Retinal pigment epithelial cell (primary cell): Measurements from ENCODE around the gene UNC5B.

ENCODE experiments used
- DNase-seq: peaks from one replicate; pipeline ENCODE4 v3.0.0-alpha.2; 2010; ENCODE audit warnings: low read depth
- H3K4me3 ChIP-seq: 2 replicates; pipeline ENCODE4 v1.5.1; 2011; ENCODE audit warnings: mild to moderate bottlenecking, low read length, control low read depth, moderate library complexity
- CTCF ChIP-seq: conservative IDR thresholded peaks from 2 replicates; pipeline ENCODE4 v1.5.1; 2011; ENCODE audit warnings: low read depth, low read length, control low read depth, inconsistent platforms

UNC5B gene

GRCh38 chr10:71338728-71339495 is 126.5 kb downstream of the UNC5B start:
- TF ChIP-seq CTCF = no peak
- DNase-seq = no peak
- H3K4me3 ChIP-seq = no peak overlapping the region

DNA sequence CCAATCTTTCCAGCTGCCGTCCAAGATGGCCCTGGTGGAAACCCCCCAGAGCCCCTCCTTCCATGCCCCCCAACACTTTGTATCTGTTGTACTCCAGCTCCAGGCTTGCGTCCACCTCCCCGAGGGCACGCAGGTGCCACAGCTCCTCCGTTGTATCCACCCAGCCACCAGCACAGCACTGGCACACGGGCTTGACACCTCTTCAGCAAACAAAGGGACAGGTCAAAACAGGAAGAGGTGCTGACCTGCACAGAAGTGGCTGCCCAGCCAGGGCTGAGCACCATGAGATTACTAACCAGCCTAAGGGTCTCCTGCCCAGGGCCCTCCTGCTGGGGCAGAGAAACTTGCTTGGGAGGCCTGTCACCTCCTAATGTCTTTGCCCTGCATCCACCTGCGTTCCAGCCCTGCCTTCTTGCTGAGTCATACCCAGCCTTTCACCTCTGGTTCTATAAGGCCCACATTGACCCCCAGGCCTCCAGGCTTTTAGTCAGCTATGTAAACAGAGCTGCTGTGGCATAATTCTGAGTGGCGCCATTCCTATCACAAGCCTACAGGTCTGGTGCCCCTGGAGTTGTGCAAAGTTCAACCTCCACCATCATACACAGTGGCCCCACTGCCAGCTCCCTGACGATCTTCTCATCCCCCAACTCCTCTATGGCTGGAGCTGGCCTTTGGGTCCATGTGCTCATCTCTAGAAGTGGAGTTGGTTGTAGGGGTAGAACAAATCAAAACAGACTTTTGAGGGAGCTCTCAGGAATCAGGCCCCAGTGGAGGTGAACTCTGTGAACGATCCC is 127.6 kb downstream of the UNC5B start:
- no peak for DNase-seq
- TF ChIP-seq CTCF = no peak
- no peak overlapping the region for H3K4me3 ChIP-seq

DNA sequence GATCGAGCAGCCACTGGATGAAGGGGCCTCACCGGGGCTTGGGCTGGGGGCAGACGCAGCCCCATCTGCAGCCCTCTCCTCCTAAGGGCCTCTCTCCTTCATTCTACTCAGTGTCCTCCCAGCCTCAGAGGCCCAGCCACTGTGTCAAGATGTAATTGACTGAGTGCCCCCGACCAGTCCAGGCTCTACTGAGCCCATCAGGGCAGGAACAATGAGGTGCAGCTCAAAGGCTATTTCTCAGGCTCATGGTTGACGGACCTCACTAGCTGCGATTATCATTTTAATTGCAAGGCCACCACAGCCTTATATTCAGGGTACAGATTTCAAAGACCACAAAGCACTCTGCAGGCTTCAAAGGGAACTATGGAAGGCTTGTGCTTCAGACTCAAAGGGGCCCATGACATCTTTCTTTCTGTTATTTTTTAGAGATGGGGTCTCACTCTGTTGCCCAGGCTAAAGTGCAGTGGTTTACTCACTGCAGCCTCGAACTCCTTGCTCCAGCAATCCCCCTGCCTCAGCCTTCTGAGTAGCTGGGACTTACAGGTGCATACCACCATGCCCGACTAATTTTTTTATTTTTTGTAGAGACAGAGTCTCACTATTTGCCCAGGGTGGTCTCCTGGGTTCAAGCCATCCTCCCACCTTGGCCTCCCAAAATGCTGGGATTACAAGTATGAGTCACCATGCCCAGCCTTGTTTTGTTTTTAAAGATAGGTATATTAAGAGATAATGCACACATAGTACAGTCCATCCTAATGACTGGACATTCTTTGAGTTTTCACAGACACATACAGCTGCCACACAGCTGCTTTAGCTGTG is 130.4 kb downstream of the UNC5B start:
- TF ChIP-seq CTCF = no peak
- H3K4me3 ChIP-seq = no peak overlapping the region
- DNase-seq = no peak

- no peak overlapping the region for H3K4me3 ChIP-seq
- no peak for TF ChIP-seq CTCF
- no peak for DNase-seq
These were observed 131.0 kb downstream of the UNC5B start for GRCh38 chr10:71343392-71343773.

DNA sequence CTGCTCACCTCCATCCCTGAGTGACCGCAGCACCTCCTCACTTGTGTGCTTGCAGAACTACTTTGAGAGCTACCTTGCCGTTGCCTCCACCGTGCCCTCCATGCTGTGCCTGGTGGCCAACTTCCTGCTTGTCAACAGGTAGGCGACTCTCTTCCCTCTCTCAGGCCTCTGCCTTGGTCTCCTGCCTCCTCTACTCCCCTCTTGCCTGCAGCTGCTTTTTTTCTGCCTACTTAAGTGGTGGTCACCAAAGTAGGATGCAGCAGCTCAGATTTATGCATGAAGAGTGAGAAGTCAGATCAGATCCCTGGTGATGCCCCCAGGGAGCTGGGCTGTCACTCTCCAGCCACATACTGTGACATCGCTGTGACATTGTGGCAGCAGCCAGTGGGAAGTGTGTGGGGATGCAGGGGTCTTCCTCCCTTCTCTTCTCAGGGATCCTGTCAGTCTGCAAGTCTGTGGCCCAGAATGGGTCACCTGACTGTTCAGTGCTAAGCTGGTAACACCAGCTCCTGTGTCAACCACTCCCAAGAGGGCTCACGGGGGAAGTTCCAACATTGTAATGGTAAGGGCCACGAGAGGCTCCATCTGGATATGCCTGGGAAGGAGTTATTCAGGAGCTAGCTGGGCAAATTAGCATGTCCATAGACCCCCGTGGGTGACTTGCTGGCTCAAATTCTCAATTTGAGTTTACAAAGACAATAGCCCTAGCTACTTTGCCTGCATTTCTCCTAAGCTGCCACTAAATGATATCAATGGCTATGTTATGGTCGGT is 132.0 kb downstream of the UNC5B start:
- TF ChIP-seq CTCF = no peak
- H3K4me3 ChIP-seq = no peak overlapping the region
- DNase-seq = no peak

DNA sequence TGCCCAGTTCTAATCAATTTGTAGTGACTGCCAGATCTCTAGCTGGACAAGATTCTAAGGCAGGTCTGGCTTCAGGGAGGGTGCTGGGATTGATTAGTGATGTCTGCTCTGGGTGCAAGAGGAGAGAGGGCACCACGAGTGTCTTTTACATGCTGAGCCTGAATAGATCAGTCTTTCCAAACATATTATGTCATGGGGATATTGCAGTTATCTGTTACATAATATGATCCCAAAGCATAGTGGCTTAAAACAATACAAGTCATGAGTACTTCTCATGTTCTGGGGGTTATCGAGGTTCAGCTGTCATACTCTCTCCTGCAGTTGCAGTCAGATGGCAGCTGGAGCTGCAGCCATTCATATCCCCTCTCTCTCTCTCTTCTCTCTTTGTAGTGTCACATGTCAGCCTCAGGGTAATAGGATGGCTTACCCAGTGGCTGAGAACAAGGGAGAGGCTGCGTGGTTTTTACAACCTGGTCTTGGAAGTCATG is 132.7 kb downstream of the UNC5B start:
- no peak for DNase-seq
- no peak overlapping the region for H3K4me3 ChIP-seq
- TF ChIP-seq CTCF = no peak
